Astrocyte (in vitro differentiated cells and primary cell): Measurements from ENCODE around the gene MIPOL1. TPM values are rescaled to one million over a fixed set of nuclear protein-coding genes. Genes with fewer than 3 reads are reported as not detected.

Experiments used
- DNase-seq: peaks from one replicate; pipeline ENCODE4 v3.0.0-alpha.2; 2010; ENCODE audit warnings: low read depth
- FAIRE-seq: peaks from 2 replicates; lab custom pipeline; 2011; peaks lifted over from hg19 to GRCh38; lab: Jason Lieb, UNC
- H2AFZ ChIP-seq: 2 replicates; pipeline ENCODE4 v1.6.0; 2012; ENCODE audit warnings: low read depth, low read length, inconsistent platforms
- H3K27ac ChIP-seq: 2 replicates; pipeline ENCODE4 v1.5.1; 2011; ENCODE audit warnings: low read depth, low read length, inconsistent platforms
- H3K27me3 ChIP-seq: 2 replicates; pipeline ENCODE4 v1.6.0; 2011; ENCODE audit warnings: low read length, inconsistent platforms; ENCODE audit not compliant: insufficient read depth
- H3K36me3 ChIP-seq: 2 replicates; pipeline ENCODE4 v1.5.1; 2011; ENCODE audit warnings: low read length, inconsistent platforms; ENCODE audit not compliant: insufficient read depth
- H3K4me1 ChIP-seq: 2 replicates; pipeline ENCODE4 v1.5.1; 2011; ENCODE audit warnings: low read length, inconsistent platforms; ENCODE audit not compliant: insufficient read depth
- H3K4me2 ChIP-seq: 2 replicates; pipeline ENCODE4 v1.6.0; 2012; ENCODE audit warnings: low read length, inconsistent platforms
- H3K4me3 ChIP-seq: 2 replicates; pipeline ENCODE4 v1.5.1; 2011; ENCODE audit warnings: low read depth, mild to moderate bottlenecking, low read length, inconsistent platforms; ENCODE audit not compliant: insufficient read depth
- H3K79me2 ChIP-seq: 2 replicates; pipeline ENCODE4 v1.6.0; 2012; ENCODE audit warnings: mild to moderate bottlenecking, low read length, inconsistent platforms; ENCODE audit not compliant: insufficient read depth
- H3K9ac ChIP-seq: 2 replicates; pipeline ENCODE4 v1.6.0; 2012; ENCODE audit warnings: mild to moderate bottlenecking, low read length, inconsistent platforms
- H3K9me3 ChIP-seq: 2 replicates; pipeline ENCODE4 v1.5.1; 2012; ENCODE audit warnings: low read depth, mild to moderate bottlenecking, low read length, inconsistent platforms; ENCODE audit not compliant: insufficient read depth
- H4K20me1 ChIP-seq: 2 replicates; pipeline ENCODE4 v1.6.0; 2012; ENCODE audit warnings: low read length, inconsistent platforms; ENCODE audit not compliant: insufficient read depth
- H3K27ac Mint-ChIP-seq: one replicate; pipeline ENCODE4 v1.8.0; 2021; ENCODE audit warnings: mild to moderate bottlenecking, mixed read lengths; ENCODE audit not compliant: unreplicated experiment
- H3K27me3 Mint-ChIP-seq: one replicate; pipeline ENCODE4 v1.8.0; 2021; ENCODE audit warnings: low read depth, mixed read lengths; ENCODE audit not compliant: unreplicated experiment
- H3K36me3 Mint-ChIP-seq: one replicate; pipeline ENCODE4 v1.8.0; 2021; ENCODE audit warnings: low read depth, mixed read lengths; ENCODE audit not compliant: unreplicated experiment
- H3K4me1 Mint-ChIP-seq: one replicate; pipeline ENCODE4 v1.8.0; 2021; ENCODE audit warnings: low read depth, mixed read lengths; ENCODE audit not compliant: unreplicated experiment
- H3K4me3 Mint-ChIP-seq: one replicate; pipeline ENCODE4 v1.8.0; 2021; ENCODE audit warnings: mild to moderate bottlenecking, moderate library complexity, mixed read lengths; ENCODE audit not compliant: unreplicated experiment
- H3K9me3 Mint-ChIP-seq: one replicate; pipeline ENCODE4 v1.8.0; 2021; ENCODE audit warnings: mild to moderate bottlenecking, mixed read lengths; ENCODE audit not compliant: unreplicated experiment
- EZH2 ChIP-seq: IDR thresholded peaks from 2 replicates; pipeline ENCODE4 v1.6.1; 2012; ENCODE audit warnings: mild to moderate bottlenecking, low read length, inconsistent platforms; ENCODE audit not compliant: insufficient read depth
- total RNA-seq: library from RNA; stranded (reverse); gene quantifications from 2 replicates; pipeline ENCODE4 v1.2.1, GENCODE V29; 2021
- TF ChIP-seq, protein P1 (sequence below): IDR thresholded peaks from 2 replicates; pipeline ENCODE4 v1.5.1; 2011; ENCODE audit warnings: low read depth, mild to moderate bottlenecking, inconsistent platforms, low read length, moderate library complexity; ENCODE audit not compliant: insufficient read depth

MIPOL1 gene
- total RNA-seq, 1 donor from 2014 or later: 15.7 TPM

- no peak for FAIRE-seq
- Histone ChIP-seq H3K9me3 (peaks cover 6% of the 10 kb centered on the region), H3K4me3 (no peak overlapping the region), H3K36me3 (no peaks in the 10 kb centered on the region), H3K9ac (no peak overlapping the region), H3K27ac (no peak overlapping the region), H3K4me1 (no peaks in the 10 kb centered on the region), H4K20me1 (no peaks in the 10 kb centered on the region), H3K27me3 (peaks cover 94% of the 10 kb centered on the region), H3K4me2 (no peak overlapping the region), H2AFZ (no peak overlapping the region), H3K79me2 (no peaks in the 10 kb centered on the region)
- TF ChIP-seq, protein P1, sequence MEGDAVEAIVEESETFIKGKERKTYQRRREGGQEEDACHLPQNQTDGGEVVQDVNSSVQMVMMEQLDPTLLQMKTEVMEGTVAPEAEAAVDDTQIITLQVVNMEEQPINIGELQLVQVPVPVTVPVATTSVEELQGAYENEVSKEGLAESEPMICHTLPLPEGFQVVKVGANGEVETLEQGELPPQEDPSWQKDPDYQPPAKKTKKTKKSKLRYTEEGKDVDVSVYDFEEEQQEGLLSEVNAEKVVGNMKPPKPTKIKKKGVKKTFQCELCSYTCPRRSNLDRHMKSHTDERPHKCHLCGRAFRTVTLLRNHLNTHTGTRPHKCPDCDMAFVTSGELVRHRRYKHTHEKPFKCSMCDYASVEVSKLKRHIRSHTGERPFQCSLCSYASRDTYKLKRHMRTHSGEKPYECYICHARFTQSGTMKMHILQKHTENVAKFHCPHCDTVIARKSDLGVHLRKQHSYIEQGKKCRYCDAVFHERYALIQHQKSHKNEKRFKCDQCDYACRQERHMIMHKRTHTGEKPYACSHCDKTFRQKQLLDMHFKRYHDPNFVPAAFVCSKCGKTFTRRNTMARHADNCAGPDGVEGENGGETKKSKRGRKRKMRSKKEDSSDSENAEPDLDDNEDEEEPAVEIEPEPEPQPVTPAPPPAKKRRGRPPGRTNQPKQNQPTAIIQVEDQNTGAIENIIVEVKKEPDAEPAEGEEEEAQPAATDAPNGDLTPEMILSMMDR: no peak
- TF ChIP-seq EZH2: no peak
- H3K27ac Mint-ChIP-seq: no peak overlapping the region
- H3K4me1 Mint-ChIP-seq: no peaks in the 10 kb centered on the region
- DNase-seq: no peak
- peaks cover 4% of the 10 kb centered on the region for H3K36me3 Mint-ChIP-seq
- H3K27me3 Mint-ChIP-seq: peaks cover 94% of the 10 kb centered on the region
- peaks cover 13% of the 10 kb centered on the region for H3K9me3 Mint-ChIP-seq
- H3K4me3 Mint-ChIP-seq: no peak overlapping the region
Observed at GRCh38 chr14:37601865-37602264, 404.1 kb downstream of the MIPOL1 start.

Other genes with a start within 250 kb of the MIPOL1 start
- 1.5 and 2.8 TPM in 2 replicates for gene SLC25A21, start 25.3 kb upstream of the MIPOL1 start, total RNA-seq